ENCODE data around the gene HSPB9. TPM values are rescaled to one million over a fixed set of nuclear protein-coding genes. Genes with fewer than 3 reads are reported as not detected.

HSPB9 gene
- total RNA-seq, 1 experiment from 2014 or later: 0.46 TPM

DNA sequence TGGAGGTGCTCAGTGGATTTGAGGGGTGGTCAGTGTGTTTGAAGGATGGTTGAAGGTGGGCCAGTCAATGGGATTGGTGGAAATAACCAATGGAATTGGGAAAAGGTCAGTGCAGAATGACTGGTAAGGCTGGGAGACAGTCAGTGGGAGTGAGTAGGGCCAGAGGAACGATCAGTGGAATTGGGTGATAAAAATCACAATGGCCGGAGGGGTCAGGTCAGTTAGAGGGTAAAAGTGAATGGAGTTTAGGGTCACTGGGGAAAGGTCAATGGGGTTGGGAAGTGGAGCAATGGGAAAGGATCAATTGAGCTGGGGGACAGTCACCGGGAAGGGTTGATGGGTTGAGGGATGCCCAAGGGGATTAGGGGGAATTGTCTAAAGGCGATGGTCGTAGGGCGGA lies 43.1 kb downstream of the HSPB9 start (continued):
- TF ChIP-seq, protein P1, sequence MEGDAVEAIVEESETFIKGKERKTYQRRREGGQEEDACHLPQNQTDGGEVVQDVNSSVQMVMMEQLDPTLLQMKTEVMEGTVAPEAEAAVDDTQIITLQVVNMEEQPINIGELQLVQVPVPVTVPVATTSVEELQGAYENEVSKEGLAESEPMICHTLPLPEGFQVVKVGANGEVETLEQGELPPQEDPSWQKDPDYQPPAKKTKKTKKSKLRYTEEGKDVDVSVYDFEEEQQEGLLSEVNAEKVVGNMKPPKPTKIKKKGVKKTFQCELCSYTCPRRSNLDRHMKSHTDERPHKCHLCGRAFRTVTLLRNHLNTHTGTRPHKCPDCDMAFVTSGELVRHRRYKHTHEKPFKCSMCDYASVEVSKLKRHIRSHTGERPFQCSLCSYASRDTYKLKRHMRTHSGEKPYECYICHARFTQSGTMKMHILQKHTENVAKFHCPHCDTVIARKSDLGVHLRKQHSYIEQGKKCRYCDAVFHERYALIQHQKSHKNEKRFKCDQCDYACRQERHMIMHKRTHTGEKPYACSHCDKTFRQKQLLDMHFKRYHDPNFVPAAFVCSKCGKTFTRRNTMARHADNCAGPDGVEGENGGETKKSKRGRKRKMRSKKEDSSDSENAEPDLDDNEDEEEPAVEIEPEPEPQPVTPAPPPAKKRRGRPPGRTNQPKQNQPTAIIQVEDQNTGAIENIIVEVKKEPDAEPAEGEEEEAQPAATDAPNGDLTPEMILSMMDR (IDR thresholded peaks at IDR 0.05): no peak

DNA sequence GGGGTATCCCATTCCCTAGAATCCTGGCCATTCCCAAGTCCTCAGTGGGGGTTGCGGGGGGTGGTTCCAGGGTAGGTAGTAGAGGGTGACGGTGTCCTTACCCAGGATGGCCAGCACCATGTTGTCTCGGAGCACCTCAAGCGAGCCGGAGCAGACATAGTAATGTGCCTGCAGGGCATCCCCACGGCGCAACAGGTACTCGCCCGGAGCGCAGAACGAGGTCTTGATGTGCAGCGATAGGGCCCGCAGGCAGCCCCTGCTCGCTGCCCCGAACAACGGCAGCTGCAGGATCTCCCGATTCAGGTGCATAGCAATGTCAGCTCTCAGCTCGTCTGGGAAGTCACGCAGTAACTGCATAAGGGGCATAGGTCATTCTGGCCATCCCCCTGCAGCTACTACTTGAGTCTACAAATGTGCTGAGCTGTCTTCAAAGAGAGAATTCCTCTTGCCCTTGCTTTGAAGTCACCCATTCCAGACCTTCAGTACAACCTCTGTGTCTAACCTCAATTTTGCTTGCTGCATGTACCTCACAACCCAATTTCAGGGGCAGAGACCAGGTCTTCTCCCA lies 43.7 kb downstream of the HSPB9 start:
- Mint-ChIP-seq H3K4me3 (no peak overlapping the region), H3K9me3 (no peaks in the 10 kb centered on the region), H3K36me3 (no peaks in the 10 kb centered on the region), H3K27me3 (ENCODE audit: low read depth) (no peaks in the 10 kb centered on the region; the same call in 1 of the 2 replicates), H3K27ac (no peak overlapping the region), H3K4me1 (0 out of 2 replicates have a peak, but pooled peaks cover 3% of the 10 kb centered on the region)
- ATAC-seq (no peak), DNase-seq (ENCODE audit: low spot score) (no peak)
- TF ChIP-seq ZNF219 (CRISPR knock-in tag; IDR thresholded peaks at IDR 0.05; ENCODE audit: borderline replicate concordance) (no peak), NFYB (CRISPR knock-in tag; conservative IDR thresholded peaks at IDR 0.05; ENCODE audit: low read depth) (no peak), SMAD3 (CRISPR knock-in tag; IDR thresholded peaks at IDR 0.05; ENCODE audit: borderline replicate concordance) (no peak), JUN (CRISPR knock-in tag; IDR thresholded peaks at IDR 0.05) (no peak), ZBTB21 (CRISPR knock-in tag; IDR thresholded peaks at IDR 0.05; ENCODE audit: borderline replicate concordance) (no peak), MYBL2 (CRISPR knock-in tag; IDR thresholded peaks at IDR 0.05) (no peak)
- TF ChIP-seq, protein P2, sequence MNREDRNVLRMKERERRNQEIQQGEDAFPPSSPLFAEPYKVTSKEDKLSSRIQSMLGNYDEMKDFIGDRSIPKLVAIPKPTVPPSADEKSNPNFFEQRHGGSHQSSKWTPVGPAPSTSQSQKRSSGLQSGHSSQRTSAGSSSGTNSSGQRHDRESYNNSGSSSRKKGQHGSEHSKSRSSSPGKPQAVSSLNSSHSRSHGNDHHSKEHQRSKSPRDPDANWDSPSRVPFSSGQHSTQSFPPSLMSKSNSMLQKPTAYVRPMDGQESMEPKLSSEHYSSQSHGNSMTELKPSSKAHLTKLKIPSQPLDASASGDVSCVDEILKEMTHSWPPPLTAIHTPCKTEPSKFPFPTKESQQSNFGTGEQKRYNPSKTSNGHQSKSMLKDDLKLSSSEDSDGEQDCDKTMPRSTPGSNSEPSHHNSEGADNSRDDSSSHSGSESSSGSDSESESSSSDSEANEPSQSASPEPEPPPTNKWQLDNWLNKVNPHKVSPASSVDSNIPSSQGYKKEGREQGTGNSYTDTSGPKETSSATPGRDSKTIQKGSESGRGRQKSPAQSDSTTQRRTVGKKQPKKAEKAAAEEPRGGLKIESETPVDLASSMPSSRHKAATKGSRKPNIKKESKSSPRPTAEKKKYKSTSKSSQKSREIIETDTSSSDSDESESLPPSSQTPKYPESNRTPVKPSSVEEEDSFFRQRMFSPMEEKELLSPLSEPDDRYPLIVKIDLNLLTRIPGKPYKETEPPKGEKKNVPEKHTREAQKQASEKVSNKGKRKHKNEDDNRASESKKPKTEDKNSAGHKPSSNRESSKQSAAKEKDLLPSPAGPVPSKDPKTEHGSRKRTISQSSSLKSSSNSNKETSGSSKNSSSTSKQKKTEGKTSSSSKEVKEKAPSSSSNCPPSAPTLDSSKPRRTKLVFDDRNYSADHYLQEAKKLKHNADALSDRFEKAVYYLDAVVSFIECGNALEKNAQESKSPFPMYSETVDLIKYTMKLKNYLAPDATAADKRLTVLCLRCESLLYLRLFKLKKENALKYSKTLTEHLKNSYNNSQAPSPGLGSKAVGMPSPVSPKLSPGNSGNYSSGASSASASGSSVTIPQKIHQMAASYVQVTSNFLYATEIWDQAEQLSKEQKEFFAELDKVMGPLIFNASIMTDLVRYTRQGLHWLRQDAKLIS (CRISPR knock-in tag; IDR thresholded peaks at IDR 0.05; ENCODE audit: borderline replicate concordance): no peak
- TF ChIP-seq, protein P3, sequence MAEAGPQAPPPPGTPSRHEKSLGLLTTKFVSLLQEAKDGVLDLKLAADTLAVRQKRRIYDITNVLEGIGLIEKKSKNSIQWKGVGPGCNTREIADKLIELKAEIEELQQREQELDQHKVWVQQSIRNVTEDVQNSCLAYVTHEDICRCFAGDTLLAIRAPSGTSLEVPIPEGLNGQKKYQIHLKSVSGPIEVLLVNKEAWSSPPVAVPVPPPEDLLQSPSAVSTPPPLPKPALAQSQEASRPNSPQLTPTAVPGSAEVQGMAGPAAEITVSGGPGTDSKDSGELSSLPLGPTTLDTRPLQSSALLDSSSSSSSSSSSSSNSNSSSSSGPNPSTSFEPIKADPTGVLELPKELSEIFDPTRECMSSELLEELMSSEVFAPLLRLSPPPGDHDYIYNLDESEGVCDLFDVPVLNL (CRISPR knock-in tag; IDR thresholded peaks at IDR 0.05; ENCODE audit: borderline replicate concordance, low read depth): no peak
- TF ChIP-seq, protein P4, sequence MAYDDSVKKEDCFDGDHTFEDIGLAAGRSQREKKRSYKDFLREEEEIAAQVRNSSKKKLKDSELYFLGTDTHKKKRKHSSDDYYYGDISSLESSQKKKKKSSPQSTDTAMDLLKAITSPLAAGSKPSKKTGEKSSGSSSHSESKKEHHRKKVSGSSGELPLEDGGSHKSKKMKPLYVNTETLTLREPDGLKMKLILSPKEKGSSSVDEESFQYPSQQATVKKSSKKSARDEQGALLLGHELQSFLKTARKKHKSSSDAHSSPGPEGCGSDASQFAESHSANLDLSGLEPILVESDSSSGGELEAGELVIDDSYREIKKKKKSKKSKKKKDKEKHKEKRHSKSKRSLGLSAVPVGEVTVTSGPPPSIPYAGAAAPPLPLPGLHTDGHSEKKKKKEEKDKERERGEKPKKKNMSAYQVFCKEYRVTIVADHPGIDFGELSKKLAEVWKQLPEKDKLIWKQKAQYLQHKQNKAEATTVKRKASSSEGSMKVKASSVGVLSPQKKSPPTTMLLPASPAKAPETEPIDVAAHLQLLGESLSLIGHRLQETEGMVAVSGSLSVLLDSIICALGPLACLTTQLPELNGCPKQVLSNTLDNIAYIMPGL (CRISPR knock-in tag; IDR thresholded peaks at IDR 0.05): no peak
- TF ChIP-seq, protein P5, sequence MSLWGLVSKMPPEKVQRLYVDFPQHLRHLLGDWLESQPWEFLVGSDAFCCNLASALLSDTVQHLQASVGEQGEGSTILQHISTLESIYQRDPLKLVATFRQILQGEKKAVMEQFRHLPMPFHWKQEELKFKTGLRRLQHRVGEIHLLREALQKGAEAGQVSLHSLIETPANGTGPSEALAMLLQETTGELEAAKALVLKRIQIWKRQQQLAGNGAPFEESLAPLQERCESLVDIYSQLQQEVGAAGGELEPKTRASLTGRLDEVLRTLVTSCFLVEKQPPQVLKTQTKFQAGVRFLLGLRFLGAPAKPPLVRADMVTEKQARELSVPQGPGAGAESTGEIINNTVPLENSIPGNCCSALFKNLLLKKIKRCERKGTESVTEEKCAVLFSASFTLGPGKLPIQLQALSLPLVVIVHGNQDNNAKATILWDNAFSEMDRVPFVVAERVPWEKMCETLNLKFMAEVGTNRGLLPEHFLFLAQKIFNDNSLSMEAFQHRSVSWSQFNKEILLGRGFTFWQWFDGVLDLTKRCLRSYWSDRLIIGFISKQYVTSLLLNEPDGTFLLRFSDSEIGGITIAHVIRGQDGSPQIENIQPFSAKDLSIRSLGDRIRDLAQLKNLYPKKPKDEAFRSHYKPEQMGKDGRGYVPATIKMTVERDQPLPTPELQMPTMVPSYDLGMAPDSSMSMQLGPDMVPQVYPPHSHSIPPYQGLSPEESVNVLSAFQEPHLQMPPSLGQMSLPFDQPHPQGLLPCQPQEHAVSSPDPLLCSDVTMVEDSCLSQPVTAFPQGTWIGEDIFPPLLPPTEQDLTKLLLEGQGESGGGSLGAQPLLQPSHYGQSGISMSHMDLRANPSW (CRISPR knock-in tag; conservative IDR thresholded peaks at IDR 0.05; ENCODE audit: low read depth): no peak
- TF ChIP-seq, protein P6, sequence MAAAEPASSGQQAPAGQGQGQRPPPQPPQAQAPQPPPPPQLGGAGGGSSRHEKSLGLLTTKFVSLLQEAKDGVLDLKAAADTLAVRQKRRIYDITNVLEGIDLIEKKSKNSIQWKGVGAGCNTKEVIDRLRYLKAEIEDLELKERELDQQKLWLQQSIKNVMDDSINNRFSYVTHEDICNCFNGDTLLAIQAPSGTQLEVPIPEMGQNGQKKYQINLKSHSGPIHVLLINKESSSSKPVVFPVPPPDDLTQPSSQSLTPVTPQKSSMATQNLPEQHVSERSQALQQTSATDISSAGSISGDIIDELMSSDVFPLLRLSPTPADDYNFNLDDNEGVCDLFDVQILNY (CRISPR knock-in tag; IDR thresholded peaks at IDR 0.05): no peak
- CTCF ChIA-PET: interaction anchor here (0.6 to 1.9 kb wide), 2 partner anchors 14 to 496 kb away, joined by 3 to 5 read pairs; partner anchors contain the start of gene KCNH4
- POLR2A ChIA-PET: no interaction called here
